ENCODE results near the gene REELD1.
A peak's percentile ranks its signal among the peaks of the same experiment; 100 is the strongest.

REELD1 gene

GRCh38 chr4:146271466-146271865 is 57.1 kb downstream of the REELD1 start:
- no peak for DNase-seq

GRCh38 chr4:146273204-146273901 is 59.0 kb downstream of the REELD1 start:
- DNase-seq = no peak

- no peak for DNase-seq
Measured at GRCh38 chr4:146274774-146275173, 60.4 kb downstream of the REELD1 start.

- peak; percentile 28 for DNase-seq
Measured at GRCh38 chr4:146275370-146275769, 61.0 kb downstream of the REELD1 start.

GRCh38 chr4:146278986-146279385 is 64.6 kb downstream of the REELD1 start:
- no peak for DNase-seq
